Activated naive CD4-positive, alpha-beta T cell treated with anti-CD3 and anti-CD28 coated beads, Interleukin-2, amount 50 U/mL, for 24 hours (primary cell): ENCODE data around the gene FSTL1.
A peak's percentile ranks its signal among the peaks of the same experiment; 100 is the strongest.

ENCODE experiments used
- H3K27ac Mint-ChIP-seq: one replicate; pipeline ENCODE4 v1.8.0; 2021; ENCODE audit warnings: mild to moderate bottlenecking, mixed read lengths
- H3K27me3 Mint-ChIP-seq: one replicate; pipeline ENCODE4 v1.8.0; 2021; ENCODE audit warnings: mixed read lengths
- H3K36me3 Mint-ChIP-seq: one replicate; pipeline ENCODE4 v1.8.0; 2021; ENCODE audit warnings: mixed read lengths
- H3K4me1 Mint-ChIP-seq: one replicate; pipeline ENCODE4 v1.8.0; 2021; ENCODE audit warnings: mixed read lengths
- H3K4me3 Mint-ChIP-seq: one replicate; pipeline ENCODE4 v1.8.0; 2021; ENCODE audit warnings: mild to moderate bottlenecking, mixed read lengths
- H3K9me3 Mint-ChIP-seq: one replicate; pipeline ENCODE4 v1.8.0; 2021; ENCODE audit warnings: mixed read lengths

FSTL1 gene

GRCh38 chr3:120473389-120473788 lies 22.6 kb upstream of the FSTL1 start:
- peaks cover 3% of the 10 kb centered on the region for H3K27me3 Mint-ChIP-seq
- H3K4me3 Mint-ChIP-seq, result no peak overlapping the region
- H3K27ac Mint-ChIP-seq, result no peak overlapping the region
- H3K36me3 Mint-ChIP-seq, result no peaks in the 10 kb centered on the region
- no peaks in the 10 kb centered on the region for H3K4me1 Mint-ChIP-seq
- no peaks in the 10 kb centered on the region for H3K9me3 Mint-ChIP-seq

- no peaks in the 10 kb centered on the region for H3K4me1 Mint-ChIP-seq
- H3K9me3 Mint-ChIP-seq, result no peaks in the 10 kb centered on the region
- H3K27me3 Mint-ChIP-seq, result peaks cover 3% of the 10 kb centered on the region
- no peaks in the 10 kb centered on the region for H3K36me3 Mint-ChIP-seq
- H3K27ac Mint-ChIP-seq, result no peak overlapping the region
- no peak overlapping the region for H3K4me3 Mint-ChIP-seq
Measured at GRCh38 chr3:120472121-120472844, 21.5 kb upstream of the FSTL1 start.

GRCh38 chr3:120471643-120472042 lies 20.9 kb upstream of the FSTL1 start:
- H3K27me3 Mint-ChIP-seq, result peaks cover 3% of the 10 kb centered on the region
- H3K27ac Mint-ChIP-seq, result no peak overlapping the region
- no peaks in the 10 kb centered on the region for H3K4me1 Mint-ChIP-seq
- H3K9me3 Mint-ChIP-seq, result no peaks in the 10 kb centered on the region
- H3K4me3 Mint-ChIP-seq, result no peak overlapping the region
- H3K36me3 Mint-ChIP-seq, result no peaks in the 10 kb centered on the region

GRCh38 chr3:120470870-120471269 lies 20.1 kb upstream of the FSTL1 start:
- H3K9me3 Mint-ChIP-seq, result no peaks in the 10 kb centered on the region
- H3K27me3 Mint-ChIP-seq, result peaks cover 2% of the 10 kb centered on the region
- H3K36me3 Mint-ChIP-seq, result no peaks in the 10 kb centered on the region
- no peak overlapping the region for H3K4me3 Mint-ChIP-seq
- H3K27ac Mint-ChIP-seq, result no peak overlapping the region
- H3K4me1 Mint-ChIP-seq, result no peaks in the 10 kb centered on the region

- Mint-ChIP-seq H3K36me3 (no peaks in the 10 kb centered on the region), H3K4me1 (no peaks in the 10 kb centered on the region), H3K4me3 (no peak overlapping the region), H3K9me3 (no peaks in the 10 kb centered on the region), H3K27ac (no peak overlapping the region), H3K27me3 (peaks cover 1% of the 10 kb centered on the region)
Measured at GRCh38 chr3:120469882-120470301, 19.1 kb upstream of the FSTL1 start.

GRCh38 chr3:120469440-120469839 lies 18.6 kb upstream of the FSTL1 start:
- no peak overlapping the region for H3K27ac Mint-ChIP-seq
- no peaks in the 10 kb centered on the region for H3K9me3 Mint-ChIP-seq
- H3K36me3 Mint-ChIP-seq, result no peaks in the 10 kb centered on the region
- no peaks in the 10 kb centered on the region for H3K4me1 Mint-ChIP-seq
- H3K27me3 Mint-ChIP-seq, result no peaks in the 10 kb centered on the region
- H3K4me3 Mint-ChIP-seq, result no peak overlapping the region

GRCh38 chr3:120468635-120469295 lies 18.0 kb upstream of the FSTL1 start:
- Mint-ChIP-seq H3K9me3 (no peaks in the 10 kb centered on the region), H3K27me3 (no peaks in the 10 kb centered on the region), H3K4me3 (no peak overlapping the region), H3K27ac (no peak overlapping the region), H3K36me3 (no peaks in the 10 kb centered on the region), H3K4me1 (no peaks in the 10 kb centered on the region)

- no peak overlapping the region for H3K27ac Mint-ChIP-seq
- no peaks in the 10 kb centered on the region for H3K4me1 Mint-ChIP-seq
- H3K27me3 Mint-ChIP-seq, result peaks cover 7% of the 10 kb centered on the region
- H3K36me3 Mint-ChIP-seq, result no peaks in the 10 kb centered on the region
- H3K4me3 Mint-ChIP-seq, result no peak overlapping the region
- H3K9me3 Mint-ChIP-seq, result no peaks in the 10 kb centered on the region
Measured at GRCh38 chr3:120462409-120462959, 11.7 kb upstream of the FSTL1 start.

- H3K4me1 Mint-ChIP-seq, result no peaks in the 10 kb centered on the region
- H3K9me3 Mint-ChIP-seq, result no peaks in the 10 kb centered on the region
- H3K4me3 Mint-ChIP-seq, result no peak overlapping the region
- H3K27me3 Mint-ChIP-seq, result peaks cover 7% of the 10 kb centered on the region
- H3K27ac Mint-ChIP-seq, result no peak overlapping the region
- H3K36me3 Mint-ChIP-seq, result no peaks in the 10 kb centered on the region
Measured at GRCh38 chr3:120461416-120461815, 10.6 kb upstream of the FSTL1 start.

GRCh38 chr3:120460862-120461261 lies 10.1 kb upstream of the FSTL1 start:
- Mint-ChIP-seq H3K27ac (no peak overlapping the region), H3K27me3 (peaks cover 7% of the 10 kb centered on the region), H3K4me3 (no peak overlapping the region), H3K4me1 (no peaks in the 10 kb centered on the region), H3K9me3 (no peaks in the 10 kb centered on the region), H3K36me3 (no peaks in the 10 kb centered on the region)

- H3K9me3 Mint-ChIP-seq, result no peaks in the 10 kb centered on the region
- no peaks in the 10 kb centered on the region for H3K36me3 Mint-ChIP-seq
- no peaks in the 10 kb centered on the region for H3K4me1 Mint-ChIP-seq
- H3K27ac Mint-ChIP-seq, result no peak overlapping the region
- H3K4me3 Mint-ChIP-seq, result no peak overlapping the region
- H3K27me3 Mint-ChIP-seq, result peaks cover 7% of the 10 kb centered on the region
Measured at GRCh38 chr3:120460181-120460790, 9.5 kb upstream of the FSTL1 start.

GRCh38 chr3:120459196-120459595 lies 8.4 kb upstream of the FSTL1 start:
- H3K27me3 Mint-ChIP-seq, result peaks cover 10% of the 10 kb centered on the region
- no peaks in the 10 kb centered on the region for H3K9me3 Mint-ChIP-seq
- no peaks in the 10 kb centered on the region for H3K4me1 Mint-ChIP-seq
- H3K27ac Mint-ChIP-seq, result no peak overlapping the region
- H3K36me3 Mint-ChIP-seq, result no peaks in the 10 kb centered on the region
- H3K4me3 Mint-ChIP-seq, result no peak overlapping the region

GRCh38 chr3:120457827-120458226 lies 7.0 kb upstream of the FSTL1 start:
- no peaks in the 10 kb centered on the region for H3K36me3 Mint-ChIP-seq
- no peak overlapping the region for H3K27ac Mint-ChIP-seq
- no peaks in the 10 kb centered on the region for H3K9me3 Mint-ChIP-seq
- H3K27me3 Mint-ChIP-seq, result peaks cover 16% of the 10 kb centered on the region
- H3K4me3 Mint-ChIP-seq, result no peak overlapping the region
- no peaks in the 10 kb centered on the region for H3K4me1 Mint-ChIP-seq

GRCh38 chr3:120454076-120454689 lies 3.4 kb upstream of the FSTL1 start:
- no peaks in the 10 kb centered on the region for H3K36me3 Mint-ChIP-seq
- H3K27me3 Mint-ChIP-seq, result peaks cover 31% of the 10 kb centered on the region
- H3K4me3 Mint-ChIP-seq, result no peak overlapping the region
- H3K4me1 Mint-ChIP-seq, result peaks cover 14% of the 10 kb centered on the region
- no peak overlapping the region for H3K27ac Mint-ChIP-seq
- H3K9me3 Mint-ChIP-seq, result no peaks in the 10 kb centered on the region

GRCh38 chr3:120452816-120453215 lies 2.0 kb upstream of the FSTL1 start:
- no peak overlapping the region for H3K27ac Mint-ChIP-seq
- H3K36me3 Mint-ChIP-seq, result no peaks in the 10 kb centered on the region
- H3K27me3 Mint-ChIP-seq, result peaks cover 30% of the 10 kb centered on the region
- H3K4me3 Mint-ChIP-seq, result no peak overlapping the region
- peaks cover 14% of the 10 kb centered on the region for H3K4me1 Mint-ChIP-seq
- no peaks in the 10 kb centered on the region for H3K9me3 Mint-ChIP-seq

GRCh38 chr3:120451806-120452205 lies 1.0 kb upstream of the FSTL1 start:
- Mint-ChIP-seq H3K4me1 (peaks cover 14% of the 10 kb centered on the region), H3K27me3 (peaks cover 31% of the 10 kb centered on the region), H3K4me3 (peak overlapping the region; percentile 68)

More at GRCh38 chr3:120451806-120452205, 1.0 kb upstream of the FSTL1 start:
- H3K36me3 Mint-ChIP-seq, result no peaks in the 10 kb centered on the region
- no peaks in the 10 kb centered on the region for H3K9me3 Mint-ChIP-seq
- H3K27ac Mint-ChIP-seq, result no peak overlapping the region
